ENCODE measurements around the gene SAMD8. TPM values are rescaled to one million over a fixed set of nuclear protein-coding genes. Genes with fewer than 3 reads are reported as not detected.
"Not testable (repeated sequence)": the region's sequence is repeated elsewhere in the genome, so short reads cannot be mapped to it uniquely, and the experiment has no call there.

The SAMD8 gene
- total RNA-seq, 1 donor from 2014 or later = 17.7 TPM

GRCh38 chr10:75105576-75106197 lies 5.8 kb upstream of the SAMD8 start:
- Histone ChIP-seq H3K4me3 (ENCODE audit: low read length in 3 of 3) (peak overlapping the region in 2 of 3 donors; percentile 49 to 63), H3K9me3 (ENCODE audit: control insufficient read depth in 3 of 3, low read length in 3 of 3) (no peaks in the 10 kb centered on the region), H3K27ac (ENCODE audit: low read depth, low read length) (peak overlapping the region; percentile 99), H3K9ac (ENCODE audit: low read depth in 1 of 3, low read length in 3 of 3) (peak overlapping the region; percentile 51 to 76 (median 65)), H3K4me1 (ENCODE audit: control insufficient read depth in 3 of 3, insufficient read depth in 3 of 3, low read length in 3 of 3) (peaks cover 68 to 94% (median 84%) of the 10 kb centered on the region in 3 donors), H3K27me3 (ENCODE audit: control insufficient read depth in 3 of 3, insufficient read depth in 3 of 3, low read length in 3 of 3) (no peaks in the 10 kb centered on the region), H3K36me3 (ENCODE audit: control insufficient read depth in 3 of 3, insufficient read depth in 3 of 3, low read length in 3 of 3) (peaks cover 9 to 16% (median 9%) of the 10 kb centered on the region in 3 donors)

DNA sequence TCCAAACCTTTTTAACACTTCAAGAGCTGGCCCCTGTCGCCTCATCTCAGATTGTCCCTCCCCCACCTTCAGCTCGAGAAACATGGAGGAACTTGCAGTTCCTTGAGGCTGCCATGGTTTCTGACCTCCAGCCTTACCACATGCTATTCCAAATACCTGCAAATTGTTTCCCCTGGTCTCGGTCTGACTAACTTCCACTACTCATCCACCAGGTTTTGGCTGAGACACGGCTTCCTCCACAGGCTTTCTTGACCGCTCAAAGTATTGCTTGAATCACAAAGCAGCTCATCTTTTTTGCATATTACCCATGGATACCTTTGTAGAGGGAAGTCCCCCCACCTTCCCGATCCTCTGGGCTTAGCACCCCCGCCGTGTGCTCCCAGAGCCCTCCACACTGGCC lies 5.2 kb upstream of the SAMD8 start:
- H3K9me3 ChIP-seq (ENCODE audit: control insufficient read depth in 3 of 3, low read length in 3 of 3) = no peaks in the 10 kb centered on the region
- H3K4me1 ChIP-seq (ENCODE audit: control insufficient read depth in 3 of 3, insufficient read depth in 3 of 3, low read length in 3 of 3) = peaks cover 63 to 90% (median 79%) of the 10 kb centered on the region in 3 donors
- peaks cover 7 to 12% (median 9%) of the 10 kb centered on the region in 3 donors for H3K36me3 ChIP-seq (ENCODE audit: control insufficient read depth in 3 of 3, insufficient read depth in 3 of 3, low read length in 3 of 3)
- H3K9ac ChIP-seq (ENCODE audit: low read depth in 1 of 3, low read length in 3 of 3) = peak overlapping the region; percentile 45 to 63 (median 51)
- H3K4me3 ChIP-seq (ENCODE audit: low read length in 3 of 3) = peak overlapping the region in 2 of 3 donors; percentile 30 to 83
- H3K27ac ChIP-seq (ENCODE audit: low read depth, low read length) = peak overlapping the region; percentile 99
- H3K27me3 ChIP-seq (ENCODE audit: control insufficient read depth in 3 of 3, insufficient read depth in 3 of 3, low read length in 3 of 3) = no peaks in the 10 kb centered on the region

DNA sequence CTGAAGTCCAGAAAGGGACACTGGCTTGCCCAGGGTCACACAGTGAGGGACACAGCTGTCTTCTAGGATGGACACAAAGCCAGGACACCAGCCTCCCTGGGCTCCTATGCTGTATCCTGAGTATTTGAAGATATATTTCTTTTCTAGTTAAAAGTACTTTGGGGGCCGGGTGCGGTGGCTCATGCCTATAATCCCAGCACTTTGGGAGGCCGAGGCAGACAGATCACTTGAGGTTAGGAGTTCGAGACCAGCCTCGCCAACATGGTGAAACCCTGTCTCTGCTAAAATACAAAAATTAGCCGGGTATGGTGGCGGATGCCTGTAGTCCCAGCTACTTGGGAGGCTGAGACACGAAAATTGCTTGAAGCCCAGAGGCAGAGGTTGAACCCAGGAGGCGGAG lies 4.6 kb upstream of the SAMD8 start:
- Histone ChIP-seq H3K4me1 (ENCODE audit: control insufficient read depth in 3 of 3, insufficient read depth in 3 of 3, low read length in 3 of 3) (peaks cover 62 to 87% (median 72%) of the 10 kb centered on the region in 3 donors), H3K4me3 (ENCODE audit: low read length in 3 of 3) (peak overlapping the region; percentile 79 to 88 (median 83)), H3K9ac (ENCODE audit: low read depth in 1 of 3, low read length in 3 of 3) (peak overlapping the region; percentile 63 to 98 (median 93)), H3K27ac (ENCODE audit: low read depth, low read length) (peak overlapping the region; percentile 99), H3K36me3 (ENCODE audit: control insufficient read depth in 3 of 3, insufficient read depth in 3 of 3, low read length in 3 of 3) (peaks cover 7 to 12% (median 9%) of the 10 kb centered on the region in 3 donors)
- H3K9me3 ChIP-seq (ENCODE audit: control insufficient read depth in 3 of 3, low read length in 3 of 3); H3K27me3 ChIP-seq (ENCODE audit: control insufficient read depth in 3 of 3, insufficient read depth in 3 of 3, low read length in 3 of 3): not testable (repeated sequence)

DNA sequence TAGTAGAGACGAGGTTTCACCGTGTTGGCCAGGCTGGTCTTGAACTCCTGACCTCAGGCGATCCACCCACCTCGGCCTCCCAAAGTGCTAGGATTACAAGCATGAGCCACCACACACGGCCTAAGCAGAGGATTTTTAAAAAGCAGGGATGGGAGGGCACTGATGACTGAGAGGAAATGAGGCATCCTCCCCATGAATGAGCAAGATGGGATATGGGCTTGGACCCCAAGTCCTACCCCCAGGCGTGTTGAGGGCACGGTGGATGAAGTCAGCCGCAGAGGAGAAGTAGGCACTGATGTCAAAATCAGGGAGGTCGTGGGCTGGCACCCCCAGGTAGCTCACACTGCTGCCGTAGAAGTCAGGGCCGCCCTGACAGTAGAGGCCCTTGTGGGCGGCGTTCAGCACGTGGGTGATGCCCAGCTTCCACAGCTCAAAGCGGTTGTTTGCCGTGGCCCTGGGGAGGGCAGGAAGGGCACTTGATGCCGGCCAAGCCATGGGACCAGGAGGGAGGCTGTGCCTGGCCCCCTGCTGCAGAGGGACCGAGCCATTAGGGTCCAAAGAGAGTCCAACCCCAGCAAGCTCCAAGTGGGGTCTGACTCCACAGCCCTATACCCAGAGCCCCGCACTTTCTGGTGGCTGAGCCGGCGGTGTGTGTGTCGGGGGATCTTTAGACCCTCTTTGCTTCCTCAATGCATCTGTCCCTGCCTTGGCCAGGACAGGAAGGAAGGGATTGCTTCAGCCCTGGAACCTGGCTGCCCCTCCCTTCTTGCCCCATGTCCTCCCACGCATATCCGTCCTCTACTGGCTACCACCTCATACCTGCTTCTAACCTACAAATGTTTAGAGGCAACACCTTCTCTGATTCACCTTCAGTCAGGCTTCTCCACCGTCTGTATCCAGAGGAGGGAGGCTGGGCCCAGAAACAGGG lies 3.4 kb upstream of the SAMD8 start:
- peaks cover 67 to 84% (median 68%) of the 10 kb centered on the region in 3 donors for H3K4me1 ChIP-seq (ENCODE audit: control insufficient read depth in 3 of 3, insufficient read depth in 3 of 3, low read length in 3 of 3)
- H3K9ac ChIP-seq (ENCODE audit: low read depth in 1 of 3, low read length in 3 of 3) = peak overlapping the region; percentile 93 to 98 (median 96)
- no peaks in the 10 kb centered on the region for H3K27me3 ChIP-seq (ENCODE audit: control insufficient read depth in 3 of 3, insufficient read depth in 3 of 3, low read length in 3 of 3)
- peaks cover 5 to 12% (median 7%) of the 10 kb centered on the region in 3 donors for H3K36me3 ChIP-seq (ENCODE audit: control insufficient read depth in 3 of 3, insufficient read depth in 3 of 3, low read length in 3 of 3)
- peak overlapping the region; percentile 79 to 88 (median 83) for H3K4me3 ChIP-seq (ENCODE audit: low read length in 3 of 3)
- no peaks in the 10 kb centered on the region for H3K9me3 ChIP-seq (ENCODE audit: control insufficient read depth in 3 of 3, low read length in 3 of 3)
- peak overlapping the region; percentile 99 for H3K27ac ChIP-seq (ENCODE audit: low read depth, low read length)

- Histone ChIP-seq H3K4me1 (ENCODE audit: control insufficient read depth in 3 of 3, insufficient read depth in 3 of 3, low read length in 3 of 3) (peaks cover 59 to 77% (median 63%) of the 10 kb centered on the region in 3 donors), H3K4me3 (ENCODE audit: low read length in 3 of 3) (peak overlapping the region; percentile 79 to 88 (median 83)), H3K27ac (ENCODE audit: low read depth, low read length) (peak overlapping the region; percentile 99), H3K9ac (ENCODE audit: low read depth in 1 of 3, low read length in 3 of 3) (peak overlapping the region; percentile 93 to 98 (median 96)), H3K27me3 (ENCODE audit: control insufficient read depth in 3 of 3, insufficient read depth in 3 of 3, low read length in 3 of 3) (no peaks in the 10 kb centered on the region), H3K9me3 (ENCODE audit: control insufficient read depth in 3 of 3, low read length in 3 of 3) (no peaks in the 10 kb centered on the region), H3K36me3 (ENCODE audit: control insufficient read depth in 3 of 3, insufficient read depth in 3 of 3, low read length in 3 of 3) (peaks cover 0 to 9% (median 4%) of the 10 kb centered on the region in 3 donors)
Measured at GRCh38 chr10:75108684-75109458, 2.6 kb upstream of the SAMD8 start.

- Histone ChIP-seq H3K9ac (ENCODE audit: low read depth in 1 of 3, low read length in 3 of 3) (peak overlapping the region; percentile 93 to 98 (median 96)), H3K4me1 (ENCODE audit: control insufficient read depth in 3 of 3, insufficient read depth in 3 of 3, low read length in 3 of 3) (peaks cover 56 to 77% (median 58%) of the 10 kb centered on the region in 3 donors), H3K27me3 (ENCODE audit: control insufficient read depth in 3 of 3, insufficient read depth in 3 of 3, low read length in 3 of 3) (no peaks in the 10 kb centered on the region), H3K9me3 (ENCODE audit: control insufficient read depth in 3 of 3, low read length in 3 of 3) (no peaks in the 10 kb centered on the region), H3K36me3 (ENCODE audit: control insufficient read depth in 3 of 3, insufficient read depth in 3 of 3, low read length in 3 of 3) (peaks cover 0 to 5% (median 0%) of the 10 kb centered on the region in 3 donors), H3K4me3 (ENCODE audit: low read length in 3 of 3) (peak overlapping the region; percentile 41 to 88 (median 83)), H3K27ac (ENCODE audit: low read depth, low read length) (peak overlapping the region; percentile 99)
Measured at GRCh38 chr10:75109459-75109778, 2.0 kb upstream of the SAMD8 start.

- Histone ChIP-seq H3K27me3 (ENCODE audit: control insufficient read depth in 3 of 3, insufficient read depth in 3 of 3, low read length in 3 of 3) (no peaks in the 10 kb centered on the region), H3K4me3 (ENCODE audit: low read length in 3 of 3) (peak overlapping the region; percentile 9 to 95 (median 81)), H3K36me3 (ENCODE audit: control insufficient read depth in 3 of 3, insufficient read depth in 3 of 3, low read length in 3 of 3) (peaks cover 0 to 4% (median 0%) of the 10 kb centered on the region in 3 donors), H3K4me1 (ENCODE audit: control insufficient read depth in 3 of 3, insufficient read depth in 3 of 3, low read length in 3 of 3) (peaks cover 55 to 73% (median 55%) of the 10 kb centered on the region in 3 donors), H3K27ac (ENCODE audit: low read depth, low read length) (peak overlapping the region; percentile 99), H3K9ac (ENCODE audit: low read depth in 1 of 3, low read length in 3 of 3) (peak overlapping the region; percentile 83 to 98 (median 93)), H3K9me3 (ENCODE audit: control insufficient read depth in 3 of 3, low read length in 3 of 3) (no peaks in the 10 kb centered on the region)
Measured at GRCh38 chr10:75110006-75110632, 1.3 kb upstream of the SAMD8 start.

GRCh38 chr10:75111907-75112679 lies 637 bp downstream of the SAMD8 start:
- Histone ChIP-seq H3K27me3 (ENCODE audit: control insufficient read depth in 3 of 3, insufficient read depth in 3 of 3, low read length in 3 of 3) (no peaks in the 10 kb centered on the region), H3K9me3 (ENCODE audit: control insufficient read depth in 3 of 3, low read length in 3 of 3) (no peaks in the 10 kb centered on the region), H3K36me3 (ENCODE audit: control insufficient read depth in 3 of 3, insufficient read depth in 3 of 3, low read length in 3 of 3) (no peaks in the 10 kb centered on the region), H3K9ac (ENCODE audit: low read depth in 1 of 3, low read length in 3 of 3) (peak overlapping the region; percentile 93 to 98 (median 98)), H3K4me1 (ENCODE audit: control insufficient read depth in 3 of 3, insufficient read depth in 3 of 3, low read length in 3 of 3) (peaks cover 39 to 57% (median 39%) of the 10 kb centered on the region in 3 donors), H3K4me3 (ENCODE audit: low read length in 3 of 3) (peak overlapping the region; percentile 81 to 98 (median 95)), H3K27ac (ENCODE audit: low read depth, low read length) (peak overlapping the region; percentile 99)
